ENCODE measurements around the gene PLCD1. TPM values are rescaled to one million over a fixed set of nuclear protein-coding genes. Genes with fewer than 3 reads are reported as not detected.

The PLCD1 gene
- total and polyA plus RNA-seq, 2 of the 8 experiments (the other 6 are each of a cell fraction or from before 2014, with no cell fraction given), result 15.3 to 19.2 TPM

- TF ChIP-seq CREB1 (IDR thresholded peaks at IDR 0.05) (no peak), E2F6 (IDR thresholded peaks at IDR 0.05) (no peak)
Measured at GRCh38 chr3:38002940-38003339, 26.5 kb downstream of the PLCD1 start (continued).
